ENCODE data around the gene SNF8. TPM values are rescaled to one million over a fixed set of nuclear protein-coding genes. Genes with fewer than 3 reads are reported as not detected.
"Not testable (repeated sequence)": the region's sequence is repeated elsewhere in the genome, so short reads cannot be mapped to it uniquely, and the experiment has no call there.

The SNF8 gene
- total RNA-seq, 1 donor, result 89.5 TPM

GRCh38 chr17:48961516-48962233 lies 17.0 kb upstream of the SNF8 start:
- peak; percentile 64 for DNase-seq (ENCODE audit: low read depth)
- TF ChIP-seq CTCF (IDR thresholded peaks at IDR 0.05; ENCODE audit: insufficient read depth, low read length), result no peak
- H3K4me3 ChIP-seq (ENCODE audit: low read depth, low read length), result no peak overlapping the region

GRCh38 chr17:48960834-48961515 lies 16.3 kb upstream of the SNF8 start:
- H3K4me3 ChIP-seq (ENCODE audit: low read depth, low read length), result no peak overlapping the region
- no peak for TF ChIP-seq CTCF (IDR thresholded peaks at IDR 0.05; ENCODE audit: insufficient read depth, low read length)
- no peak for DNase-seq (ENCODE audit: low read depth)

GRCh38 chr17:48954300-48954755 lies 9.7 kb upstream of the SNF8 start:
- peak; percentile 56 for DNase-seq (ENCODE audit: low read depth)
- peak; percentile 67 for TF ChIP-seq CTCF (IDR thresholded peaks at IDR 0.05; ENCODE audit: insufficient read depth, low read length)
- H3K4me3 ChIP-seq (ENCODE audit: low read depth, low read length), result no peak overlapping the region

GRCh38 chr17:48952904-48953303 lies 8.3 kb upstream of the SNF8 start:
- TF ChIP-seq CTCF (IDR thresholded peaks at IDR 0.05; ENCODE audit: insufficient read depth, low read length), result no peak
- no peak for DNase-seq (ENCODE audit: low read depth)
- H3K4me3 ChIP-seq (ENCODE audit: low read depth, low read length), result no peak overlapping the region

GRCh38 chr17:48951572-48951971 lies 6.9 kb upstream of the SNF8 start:
- no peak overlapping the region for H3K4me3 ChIP-seq (ENCODE audit: low read depth, low read length)
- TF ChIP-seq CTCF (IDR thresholded peaks at IDR 0.05; ENCODE audit: insufficient read depth, low read length), result no peak
- no peak for DNase-seq (ENCODE audit: low read depth)

GRCh38 chr17:48945261-48945651 lies 614 bp upstream of the SNF8 start:
- DNase-seq (ENCODE audit: low read depth), result not testable (repeated sequence)
- H3K4me3 ChIP-seq (ENCODE audit: low read depth, low read length), result peak overlapping the region; percentile 93

- H3K4me3 ChIP-seq (ENCODE audit: low read depth, low read length), result no peak overlapping the region
- no peak for TF ChIP-seq CTCF (IDR thresholded peaks at IDR 0.05; ENCODE audit: insufficient read depth, low read length)
- DNase-seq (ENCODE audit: low read depth), result no peak
These were observed 11.6 kb downstream of the SNF8 start for GRCh38 chr17:48933035-48933434.

Data from fibroblast of the aortic adventitia (primary cell).